ENCODE data around the gene PPP4R1.
A peak's percentile ranks its signal among the peaks of the same experiment; 100 is the strongest.

The PPP4R1 gene

DNA sequence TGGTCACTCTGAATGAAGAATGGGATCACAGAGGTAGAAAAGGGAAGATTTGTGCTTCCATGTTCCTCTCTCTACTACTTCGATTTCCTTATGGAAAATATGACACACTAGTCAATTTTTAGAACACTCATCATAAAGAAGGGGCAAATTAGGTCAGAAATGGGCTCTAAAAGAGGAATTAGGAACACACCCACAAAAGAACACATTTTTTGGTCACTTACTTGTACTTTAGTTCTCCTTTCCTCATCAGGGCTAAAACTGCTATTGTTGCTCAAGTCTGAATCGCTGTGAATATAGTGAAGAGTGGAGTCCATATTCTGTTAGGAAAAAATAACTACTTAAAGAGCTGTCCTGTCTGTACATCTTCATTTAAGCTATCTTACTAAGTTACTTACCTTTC, 52.6 kb downstream of the PPP4R1 start:
- ATAC-seq (no peak), DNase-seq (no peak)
- Mint-ChIP-seq H3K27me3 (no peaks in the 10 kb centered on the region), H3K4me1 (no peaks in the 10 kb centered on the region), H3K4me3 (no peak overlapping the region), H3K27ac (no peak overlapping the region), H3K36me3 (ENCODE audit: low read depth) (peaks cover 25% of the 10 kb centered on the region), H3K9me3 (no peaks in the 10 kb centered on the region)

DNA sequence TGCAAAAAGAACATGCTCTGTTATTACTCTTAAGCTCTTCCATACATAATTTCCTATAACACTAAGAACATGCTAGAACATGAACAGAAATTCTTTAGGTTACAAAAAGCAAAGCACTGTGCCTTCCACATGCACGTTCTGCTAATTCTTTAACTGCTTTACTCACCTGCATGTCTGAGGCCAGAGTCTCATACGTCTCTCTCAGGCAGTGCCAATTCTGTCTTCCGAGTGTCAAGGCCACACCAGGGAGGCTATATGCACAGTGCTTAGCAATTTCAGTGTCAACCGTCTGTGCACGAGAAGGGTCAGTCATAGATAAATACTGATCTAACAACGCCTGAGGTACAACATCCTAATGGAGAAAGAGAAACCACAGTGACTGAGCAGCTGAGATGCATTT, 55.1 kb downstream of the PPP4R1 start:
- DNase-seq (no peak), ATAC-seq (no peak)
- Mint-ChIP-seq H3K4me3 (no peak overlapping the region), H3K27ac (no peak overlapping the region), H3K27me3 (no peaks in the 10 kb centered on the region), H3K36me3 (ENCODE audit: low read depth) (peaks cover 38% of the 10 kb centered on the region), H3K9me3 (no peaks in the 10 kb centered on the region), H3K4me1 (no peaks in the 10 kb centered on the region)

- Mint-ChIP-seq H3K27ac (no peak overlapping the region), H3K27me3 (no peaks in the 10 kb centered on the region), H3K4me1 (no peaks in the 10 kb centered on the region), H3K4me3 (no peak overlapping the region), H3K36me3 (ENCODE audit: low read depth) (peaks cover 45% of the 10 kb centered on the region), H3K9me3 (no peaks in the 10 kb centered on the region)
- ATAC-seq (no peak), DNase-seq (no peak)
Measured at GRCh38 chr18:9558387-9559064, 55.8 kb downstream of the PPP4R1 start.

GRCh38 chr18:9557250-9557943, 57.0 kb downstream of the PPP4R1 start:
- H3K27me3 Mint-ChIP-seq, result no peaks in the 10 kb centered on the region
- ATAC-seq (no peak), DNase-seq (no peak)
- H3K36me3 Mint-ChIP-seq (ENCODE audit: low read depth), result peaks cover 53% of the 10 kb centered on the region
- H3K27ac Mint-ChIP-seq, result no peak overlapping the region
- no peaks in the 10 kb centered on the region for H3K9me3 Mint-ChIP-seq
- H3K4me1 Mint-ChIP-seq, result no peaks in the 10 kb centered on the region
- no peak overlapping the region for H3K4me3 Mint-ChIP-seq

DNA sequence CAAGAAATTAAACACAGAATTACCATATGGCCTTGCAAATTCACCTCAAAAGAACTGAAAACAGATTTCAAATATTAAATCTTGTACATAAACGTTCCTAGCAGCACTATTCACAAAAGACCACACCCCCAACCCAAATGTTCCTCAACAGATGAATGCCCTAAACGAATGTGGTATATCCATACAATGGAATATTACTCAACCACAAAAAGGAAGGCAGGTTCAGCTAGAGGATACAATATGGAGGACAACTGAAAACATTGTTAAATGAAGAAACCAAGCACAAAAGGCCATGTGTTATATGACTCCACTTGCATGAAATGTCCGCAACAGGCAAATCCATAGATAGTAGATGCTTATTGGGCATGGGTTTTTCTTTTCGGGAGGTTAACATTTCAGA, 61.7 kb downstream of the PPP4R1 start:
- Mint-ChIP-seq H3K27ac (no peak overlapping the region), H3K4me1 (no peaks in the 10 kb centered on the region), H3K36me3 (ENCODE audit: low read depth) (peaks cover 53% of the 10 kb centered on the region), H3K9me3 (no peaks in the 10 kb centered on the region), H3K27me3 (no peaks in the 10 kb centered on the region), H3K4me3 (no peak overlapping the region)
- ATAC-seq (no peak), DNase-seq (no peak)

GRCh38 chr18:9552191-9552590, 62.2 kb downstream of the PPP4R1 start:
- Mint-ChIP-seq H3K9me3 (no peaks in the 10 kb centered on the region), H3K4me3 (no peak overlapping the region), H3K27ac (no peak overlapping the region), H3K36me3 (ENCODE audit: low read depth) (peaks cover 54% of the 10 kb centered on the region), H3K4me1 (no peaks in the 10 kb centered on the region), H3K27me3 (no peaks in the 10 kb centered on the region)
- ATAC-seq (no peak), DNase-seq (no peak)

- Mint-ChIP-seq H3K4me1 (no peaks in the 10 kb centered on the region), H3K4me3 (no peak overlapping the region), H3K27me3 (no peaks in the 10 kb centered on the region), H3K36me3 (ENCODE audit: low read depth) (peaks cover 45% of the 10 kb centered on the region), H3K9me3 (no peaks in the 10 kb centered on the region), H3K27ac (no peak overlapping the region)
- ATAC-seq, result no peak
- DNase-seq, result no peak
Measured at GRCh38 chr18:9550429-9550828, 63.9 kb downstream of the PPP4R1 start.

- no peak for ATAC-seq
- Mint-ChIP-seq H3K27ac (no peak overlapping the region), H3K4me3 (no peak overlapping the region), H3K27me3 (no peaks in the 10 kb centered on the region), H3K4me1 (no peaks in the 10 kb centered on the region), H3K36me3 (ENCODE audit: low read depth) (peaks cover 41% of the 10 kb centered on the region), H3K9me3 (no peaks in the 10 kb centered on the region)
- DNase-seq, result no peak
Measured at GRCh38 chr18:9549405-9549804, 65.0 kb downstream of the PPP4R1 start.

DNA sequence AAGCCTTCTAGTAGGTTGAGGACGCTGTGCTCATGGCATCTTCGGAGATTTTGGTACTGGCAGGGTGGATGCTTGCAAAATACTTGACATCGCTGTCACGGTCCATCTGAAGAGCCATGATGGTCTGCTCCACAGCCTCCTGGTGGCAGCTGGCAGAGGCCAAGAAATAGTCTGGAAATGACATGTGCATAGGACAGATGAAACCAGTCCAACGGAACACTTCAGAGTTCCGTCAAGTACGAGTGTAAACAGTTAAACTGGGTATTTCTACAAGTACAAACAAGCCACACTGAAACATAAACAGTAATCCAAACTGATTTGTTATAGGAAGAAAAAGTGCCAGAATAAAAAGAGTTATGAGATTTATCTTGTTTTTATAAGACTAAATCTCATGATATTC, 66.6 kb downstream of the PPP4R1 start:
- no peaks in the 10 kb centered on the region for H3K4me1 Mint-ChIP-seq
- ATAC-seq (no peak), DNase-seq (no peak)
- H3K9me3 Mint-ChIP-seq, result no peaks in the 10 kb centered on the region
- H3K27me3 Mint-ChIP-seq, result no peaks in the 10 kb centered on the region
- no peak overlapping the region for H3K27ac Mint-ChIP-seq
- H3K36me3 Mint-ChIP-seq (ENCODE audit: low read depth), result peaks cover 27% of the 10 kb centered on the region
- H3K4me3 Mint-ChIP-seq, result no peak overlapping the region

GRCh38 chr18:9546468-9546867, 67.9 kb downstream of the PPP4R1 start:
- ATAC-seq, result no peak
- no peak overlapping the region for H3K27ac Mint-ChIP-seq
- no peaks in the 10 kb centered on the region for H3K27me3 Mint-ChIP-seq
- no peaks in the 10 kb centered on the region for H3K9me3 Mint-ChIP-seq
- DNase-seq, result no peak
- peaks cover 21% of the 10 kb centered on the region for H3K36me3 Mint-ChIP-seq (ENCODE audit: low read depth)
- no peaks in the 10 kb centered on the region for H3K4me1 Mint-ChIP-seq
- H3K4me3 Mint-ChIP-seq, result no peak overlapping the region

GRCh38 chr18:9545029-9545428, 69.3 kb downstream of the PPP4R1 start:
- no peaks in the 10 kb centered on the region for H3K4me1 Mint-ChIP-seq
- ATAC-seq, result no peak

DNA sequence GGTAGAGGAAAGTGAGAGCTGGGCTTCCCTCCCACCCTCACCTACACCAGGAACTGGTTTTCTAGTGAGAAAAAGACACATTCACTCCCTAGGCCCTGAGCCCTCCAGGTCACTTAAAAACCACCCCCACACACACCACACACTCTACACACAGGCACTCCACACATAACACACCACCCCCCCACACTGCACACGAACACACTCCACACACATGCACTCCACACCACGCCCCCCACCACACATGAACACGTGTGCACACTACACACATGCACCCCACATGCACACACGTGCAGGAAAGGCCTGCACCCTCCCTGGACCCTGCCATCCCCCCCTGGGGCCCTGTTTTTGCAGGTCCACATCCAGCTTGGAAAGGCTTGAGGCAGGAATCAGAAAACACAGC, 71.4 kb downstream of the PPP4R1 start:
- Mint-ChIP-seq H3K27ac (no peak overlapping the region), H3K4me1 (no peaks in the 10 kb centered on the region), H3K27me3 (no peaks in the 10 kb centered on the region), H3K4me3 (no peak overlapping the region), H3K36me3 (ENCODE audit: low read depth) (peaks cover 9% of the 10 kb centered on the region), H3K9me3 (no peaks in the 10 kb centered on the region)
- DNase-seq (no peak), ATAC-seq (peak; percentile 15)

More at GRCh38 chr18:9545029-9545428, 69.3 kb downstream of the PPP4R1 start:
- Mint-ChIP-seq H3K9me3 (no peaks in the 10 kb centered on the region), H3K4me3 (no peak overlapping the region), H3K27ac (no peak overlapping the region), H3K36me3 (ENCODE audit: low read depth) (peaks cover 18% of the 10 kb centered on the region), H3K27me3 (no peaks in the 10 kb centered on the region)
- DNase-seq, result no peak

DNA sequence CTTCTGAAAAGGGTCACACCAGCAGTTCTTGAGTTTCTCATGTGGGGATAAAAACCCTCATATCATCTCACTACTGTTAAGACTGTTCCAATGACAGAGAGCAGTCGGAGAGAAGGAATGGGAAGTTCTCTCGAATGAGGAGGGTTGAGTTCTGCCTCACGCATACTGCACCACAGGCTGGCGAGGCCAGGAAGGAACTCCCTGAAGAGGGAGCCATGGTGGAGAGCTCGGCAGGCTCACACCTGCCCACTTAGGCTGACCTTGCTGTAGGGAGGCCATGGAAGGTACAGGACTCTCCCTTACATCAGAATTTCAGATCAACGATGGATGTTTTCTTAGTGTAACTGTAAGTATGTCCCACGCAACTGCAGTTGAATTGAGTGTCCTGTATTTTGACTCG, 74.4 kb downstream of the PPP4R1 start:
- no peak for ATAC-seq
- H3K4me3 Mint-ChIP-seq, result no peak overlapping the region

GRCh38 chr18:9539283-9539682, 75.1 kb downstream of the PPP4R1 start:
- no peak for ATAC-seq
- Mint-ChIP-seq H3K4me3 (no peak overlapping the region), H3K27me3 (no peaks in the 10 kb centered on the region), H3K27ac (no peak overlapping the region), H3K9me3 (no peaks in the 10 kb centered on the region), H3K36me3 (ENCODE audit: low read depth) (peaks cover 16% of the 10 kb centered on the region), H3K4me1 (no peaks in the 10 kb centered on the region)
- DNase-seq, result no peak

More for the DNA sequence above, 74.4 kb downstream of the PPP4R1 start:
- H3K9me3 Mint-ChIP-seq, result no peaks in the 10 kb centered on the region
- no peak for DNase-seq
- H3K27me3 Mint-ChIP-seq, result no peaks in the 10 kb centered on the region
- H3K36me3 Mint-ChIP-seq (ENCODE audit: low read depth), result peaks cover 12% of the 10 kb centered on the region
- H3K4me1 Mint-ChIP-seq, result no peaks in the 10 kb centered on the region
- H3K27ac Mint-ChIP-seq, result no peak overlapping the region

GRCh38 chr18:9537677-9538076, 76.7 kb downstream of the PPP4R1 start:
- DNase-seq (no peak), ATAC-seq (no peak)
- no peaks in the 10 kb centered on the region for H3K4me1 Mint-ChIP-seq
- peaks cover 20% of the 10 kb centered on the region for H3K36me3 Mint-ChIP-seq (ENCODE audit: low read depth)
- H3K27ac Mint-ChIP-seq, result no peak overlapping the region
- H3K9me3 Mint-ChIP-seq, result no peaks in the 10 kb centered on the region
- H3K4me3 Mint-ChIP-seq, result no peak overlapping the region
- H3K27me3 Mint-ChIP-seq, result no peaks in the 10 kb centered on the region

Data from activated naive CD8-positive, alpha-beta T cell treated with anti-CD3 and anti-CD28 coated beads, Interleukin-2, amount 50 U/mL, for 24 hours (primary cell).